ENCODE results near the gene MZF1.
"Not testable (repeated sequence)": the region's sequence is repeated elsewhere in the genome, so short reads cannot be mapped to it uniquely, and the experiment has no call there.

GRCh38 chr19:58577581-58577980, 4.4 kb upstream of the MZF1 start:
- TF ChIP-seq MLLT1 (IDR thresholded peaks at IDR 0.05); RAD21 (CRISPR knock-in tag; conservative IDR thresholded peaks at IDR 0.05 in 1 of 2, IDR thresholded peaks at IDR 0.05 in 1 of 2); CTCF (IDR thresholded peaks at IDR 0.05 in 2 of 3, conservative IDR thresholded peaks at IDR 0.05 in 1 of 3; ENCODE audit: insufficient read depth in 2 of 3, low read depth in 1 of 3, low read length in 3 of 3); CBFA2T2 (conservative IDR thresholded peaks at IDR 0.05); KLF1 (tag; IDR thresholded peaks at IDR 0.05); JUNB (CRISPR knock-in tag; conservative IDR thresholded peaks at IDR 0.05); PREB (CRISPR knock-in tag; IDR thresholded peaks at IDR 0.05); MAFG (tag; conservative IDR thresholded peaks at IDR 0.05); RNF219 (CRISPR knock-in tag; IDR thresholded peaks at IDR 0.05); PHTF2 (CRISPR knock-in tag; IDR thresholded peaks at IDR 0.05); XRCC5 (IDR thresholded peaks at IDR 0.05; ENCODE audit: low read depth, low read length); FOXA1 (IDR thresholded peaks at IDR 0.05; ENCODE audit: borderline replicate concordance): not testable (repeated sequence)

Data from K562 (cell line).